Measurements from ENCODE around the gene RPUSD1. TPM values are rescaled to one million over a fixed set of nuclear protein-coding genes. Genes with fewer than 3 reads are reported as not detected.

Gene RPUSD1
- total RNA-seq, 1 experiment from 2014 or later: 72.6 TPM

DNA sequence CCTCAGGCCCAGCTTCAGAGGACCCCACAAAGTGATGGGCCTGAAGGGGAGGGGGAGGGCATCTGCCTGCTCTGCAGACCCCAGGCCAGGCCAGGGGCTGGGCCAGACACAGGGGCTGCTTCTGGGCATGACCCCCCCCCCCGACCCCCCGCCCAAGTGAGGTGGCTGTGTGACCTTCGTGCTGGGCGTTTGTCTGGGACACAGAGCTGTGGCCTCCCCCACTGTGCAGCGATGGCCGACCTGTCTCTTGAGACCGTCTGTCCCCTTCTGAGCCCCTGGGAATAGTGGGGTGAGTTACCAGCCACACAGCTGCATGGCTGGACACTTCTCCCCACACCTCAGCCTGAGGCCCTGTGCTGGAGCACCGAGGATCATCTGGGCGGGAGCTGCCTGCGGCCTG, 47.2 kb upstream of the RPUSD1 start:
- no peaks in the 10 kb centered on the region for H3K79me2 ChIP-seq (ENCODE audit: low read length)
- CTCF ChIA-PET: no interaction called here
- no peaks in the 10 kb centered on the region for H3K9me3 ChIP-seq (ENCODE audit: low read length)
- no peaks in the 10 kb centered on the region for H3K9me2 ChIP-seq (replicated peaks; ENCODE audit: low read length)
- no TSS peak for BruUV-seq (replicated peaks)
- H3K4me3 ChIP-seq (ENCODE audit: low read length): no peak overlapping the region
- ATAC-seq (no peak), DNase-seq (no peak)
- TF ChIP-seq, protein P1, sequence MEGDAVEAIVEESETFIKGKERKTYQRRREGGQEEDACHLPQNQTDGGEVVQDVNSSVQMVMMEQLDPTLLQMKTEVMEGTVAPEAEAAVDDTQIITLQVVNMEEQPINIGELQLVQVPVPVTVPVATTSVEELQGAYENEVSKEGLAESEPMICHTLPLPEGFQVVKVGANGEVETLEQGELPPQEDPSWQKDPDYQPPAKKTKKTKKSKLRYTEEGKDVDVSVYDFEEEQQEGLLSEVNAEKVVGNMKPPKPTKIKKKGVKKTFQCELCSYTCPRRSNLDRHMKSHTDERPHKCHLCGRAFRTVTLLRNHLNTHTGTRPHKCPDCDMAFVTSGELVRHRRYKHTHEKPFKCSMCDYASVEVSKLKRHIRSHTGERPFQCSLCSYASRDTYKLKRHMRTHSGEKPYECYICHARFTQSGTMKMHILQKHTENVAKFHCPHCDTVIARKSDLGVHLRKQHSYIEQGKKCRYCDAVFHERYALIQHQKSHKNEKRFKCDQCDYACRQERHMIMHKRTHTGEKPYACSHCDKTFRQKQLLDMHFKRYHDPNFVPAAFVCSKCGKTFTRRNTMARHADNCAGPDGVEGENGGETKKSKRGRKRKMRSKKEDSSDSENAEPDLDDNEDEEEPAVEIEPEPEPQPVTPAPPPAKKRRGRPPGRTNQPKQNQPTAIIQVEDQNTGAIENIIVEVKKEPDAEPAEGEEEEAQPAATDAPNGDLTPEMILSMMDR (conservative IDR thresholded peaks at IDR 0.05; ENCODE audit: low read depth, low read length): no peak
- TF ChIP-seq EZH2phosphoT487 (IDR thresholded peaks at IDR 0.05; ENCODE audit: borderline replicate concordance, low read length) (no peak), EZH2 (IDR thresholded peaks at IDR 0.05; ENCODE audit: low read length, unreplicated experiment) (no peak)
- H3K27ac ChIP-seq (ENCODE audit: low read length): no peak overlapping the region
- H3K9ac ChIP-seq (ENCODE audit: low read length): no peak overlapping the region
- H3F3A ChIP-seq (ENCODE audit: low read length, unreplicated experiment): no peaks in the 10 kb centered on the region
- no peaks in the 10 kb centered on the region for H3K4me1 ChIP-seq (ENCODE audit: insufficient read depth, low read length)
- POLR2A ChIA-PET (ENCODE audit: unreplicated experiment): interaction anchor here (0.6 kb wide), 1 partner anchor 475 kb away, joined by 4 read pairs; no protein-coding TSS in a partner anchor
- no peaks in the 10 kb centered on the region for H3K27me3 ChIP-seq (ENCODE audit: low read length)
- intact Hi-C loops (cut with micrococcal nuclease): no loop called here
- no peaks in the 10 kb centered on the region for H4K20me1 ChIP-seq (ENCODE audit: low read length)
- no peak overlapping the region for H3K4me2 ChIP-seq (ENCODE audit: low read length)
- H3K36me3 ChIP-seq (ENCODE audit: low read depth, low read length): no peaks in the 10 kb centered on the region
- H2AFZ ChIP-seq (ENCODE audit: low read length): no peak overlapping the region

DNA sequence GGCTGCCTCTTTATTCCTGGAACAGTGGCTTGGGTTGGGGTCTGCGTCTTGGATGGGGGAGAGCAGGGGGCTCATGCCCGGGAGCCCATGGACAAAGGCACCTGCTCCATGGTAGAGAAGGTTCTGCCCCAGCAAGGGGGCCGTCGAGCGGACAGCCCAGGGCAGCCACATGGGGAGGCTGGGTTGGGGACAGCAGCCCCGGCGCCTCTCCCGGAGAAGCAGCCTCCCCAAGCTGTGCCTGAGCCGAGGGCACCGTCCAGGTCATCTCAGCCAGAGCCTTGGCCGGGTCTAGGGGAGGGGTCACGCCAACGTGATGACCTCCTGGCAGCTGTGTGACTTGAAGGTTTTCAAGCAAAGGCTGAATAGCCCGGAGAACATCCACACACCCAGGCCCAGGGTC, 45.2 kb upstream of the RPUSD1 start:
- Histone ChIP-seq H3K4me1 (ENCODE audit: insufficient read depth, low read length) (no peaks in the 10 kb centered on the region), H3K27ac (ENCODE audit: low read length) (no peak overlapping the region), H3K4me3 (ENCODE audit: low read length) (no peak overlapping the region), H4K20me1 (ENCODE audit: low read length) (no peaks in the 10 kb centered on the region), H3K9me2 (replicated peaks; ENCODE audit: low read length) (no peaks in the 10 kb centered on the region), H3K9me3 (ENCODE audit: low read length) (no peaks in the 10 kb centered on the region), H2AFZ (ENCODE audit: low read length) (no peak overlapping the region), H3K27me3 (ENCODE audit: low read length) (no peaks in the 10 kb centered on the region), H3F3A (ENCODE audit: low read length, unreplicated experiment) (no peaks in the 10 kb centered on the region), H3K9ac (ENCODE audit: low read length) (no peak overlapping the region), H3K79me2 (ENCODE audit: low read length) (no peaks in the 10 kb centered on the region), H3K36me3 (ENCODE audit: low read depth, low read length) (no peaks in the 10 kb centered on the region), H3K4me2 (ENCODE audit: low read length) (no peak overlapping the region)
- DNase-seq: no peak
- TF ChIP-seq EZH2phosphoT487 (IDR thresholded peaks at IDR 0.05; ENCODE audit: borderline replicate concordance, low read length) (no peak), EZH2 (IDR thresholded peaks at IDR 0.05; ENCODE audit: low read length, unreplicated experiment) (no peak)
- TF ChIP-seq, protein P1 (conservative IDR thresholded peaks at IDR 0.05; ENCODE audit: low read depth, low read length): no peak
- ChIA-PET POLR2A (ENCODE audit: unreplicated experiment) (no interaction called here), CTCF (no interaction called here)
- ATAC-seq: no peak
- no TSS peak for BruUV-seq (replicated peaks)
- intact Hi-C loops (cut with micrococcal nuclease): no loop called here

DNA sequence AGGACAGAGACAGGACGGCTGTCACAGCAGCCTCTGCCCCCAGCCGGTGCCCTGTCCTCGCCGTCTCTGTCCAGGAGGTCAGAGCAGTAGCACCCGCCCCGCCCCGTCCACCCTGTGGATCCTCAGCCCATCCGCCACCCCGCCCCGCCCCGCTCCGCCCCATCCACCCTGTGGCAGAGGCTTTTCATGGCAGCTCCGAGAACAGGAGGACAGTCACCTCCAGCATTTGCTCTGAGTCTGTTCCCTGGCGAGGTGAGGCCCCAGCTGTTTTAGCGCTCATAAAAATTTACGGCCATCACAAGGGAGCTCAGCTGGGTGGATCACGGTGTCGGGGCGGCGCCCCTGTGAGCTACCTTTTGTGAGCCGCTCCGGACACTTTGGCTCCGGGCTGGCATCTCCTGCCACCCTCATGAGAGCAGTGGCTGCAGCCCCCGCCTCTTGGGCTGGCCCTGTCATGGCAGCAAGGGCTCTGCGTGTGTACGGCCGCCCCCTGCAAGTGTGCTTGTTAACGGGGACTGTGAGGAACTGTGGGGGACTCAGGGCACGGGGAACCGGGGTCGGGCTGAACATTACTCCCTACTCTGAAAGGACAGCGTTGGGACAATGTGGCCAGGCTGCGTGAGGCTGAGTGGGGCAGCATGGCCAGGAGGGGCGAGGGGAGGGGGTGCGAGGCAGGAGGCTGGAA, 44.6 kb upstream of the RPUSD1 start:
- CTCF ChIA-PET: no interaction called here
- Histone ChIP-seq H3K4me3 (ENCODE audit: low read length) (no peak overlapping the region), H3K79me2 (ENCODE audit: low read length) (no peaks in the 10 kb centered on the region), H3K4me2 (ENCODE audit: low read length) (no peak overlapping the region), H3K9me2 (replicated peaks; ENCODE audit: low read length) (no peaks in the 10 kb centered on the region), H3K9me3 (ENCODE audit: low read length) (no peaks in the 10 kb centered on the region), H2AFZ (ENCODE audit: low read length) (no peak overlapping the region), H4K20me1 (ENCODE audit: low read length) (no peaks in the 10 kb centered on the region), H3K27me3 (ENCODE audit: low read length) (no peaks in the 10 kb centered on the region), H3K9ac (ENCODE audit: low read length) (no peak overlapping the region), H3K4me1 (ENCODE audit: insufficient read depth, low read length) (no peaks in the 10 kb centered on the region), H3K36me3 (ENCODE audit: low read depth, low read length) (no peaks in the 10 kb centered on the region), H3F3A (ENCODE audit: low read length, unreplicated experiment) (no peaks in the 10 kb centered on the region), H3K27ac (ENCODE audit: low read length) (no peak overlapping the region)
- no TSS peak for BruUV-seq (replicated peaks)
- TF ChIP-seq EZH2phosphoT487 (IDR thresholded peaks at IDR 0.05; ENCODE audit: borderline replicate concordance, low read length) (no peak), EZH2 (IDR thresholded peaks at IDR 0.05; ENCODE audit: low read length, unreplicated experiment) (no peak)
- TF ChIP-seq, protein P1 (conservative IDR thresholded peaks at IDR 0.05; ENCODE audit: low read depth, low read length): no peak
- POLR2A ChIA-PET (ENCODE audit: unreplicated experiment): no interaction called here
- DNase-seq (no peak), ATAC-seq (peak; percentile 50)
- intact Hi-C loops (cut with micrococcal nuclease): no loop called here

Data from PC-3 (cell line).